Mesothelial cell of epicardium (in vitro differentiated cells): ENCODE results near the gene LURAP1L. TPM values are rescaled to one million over a fixed set of nuclear protein-coding genes. Genes with fewer than 3 reads are reported as not detected.

Experiments used
- DNase-seq, 2 experiments: peaks; one replicate each; pipeline ENCODE4 v3.0.0; 2021; ENCODE audit warnings: low spot score in 2 of 2; ENCODE audit not compliant: unreplicated experiment in 2 of 2
- H3K27ac Mint-ChIP-seq: 2 replicates; pipeline ENCODE4 v1.8.0; 2021; ENCODE audit warnings: mixed read lengths
- H3K27me3 Mint-ChIP-seq: 2 replicates; pipeline ENCODE4 v1.8.0; 2021; ENCODE audit warnings: low read depth, mixed read lengths
- H3K36me3 Mint-ChIP-seq: 2 replicates; pipeline ENCODE4 v1.8.0; 2021; ENCODE audit warnings: mixed read lengths
- H3K4me1 Mint-ChIP-seq: 2 replicates; pipeline ENCODE4 v1.8.0; 2021; ENCODE audit warnings: mixed read lengths
- H3K4me3 Mint-ChIP-seq: 2 replicates; pipeline ENCODE4 v1.8.0; 2021; ENCODE audit warnings: mild to moderate bottlenecking, moderate library complexity, mixed read lengths
- H3K9me3 Mint-ChIP-seq: 2 replicates; pipeline ENCODE4 v1.8.0; 2021; ENCODE audit warnings: mixed read lengths
- CTCF ChIP-seq: fragments of 200-600 bp; sonication (generic); IDR thresholded peaks from one replicate; pipeline ENCODE4 v1.5.0; 2021; ENCODE audit warnings: antibody characterized with exemption; ENCODE audit not compliant: unreplicated experiment
- total RNA-seq: library from RNA; stranded (reverse); gene quantifications from 3 replicates; pipeline ENCODE4 v1.2.1, GENCODE V29; 2021

LURAP1L gene
- total RNA-seq, 1 donor from 2014 or later, result 31.2 TPM

GRCh38 chr9:12801663-12802062 is 26.8 kb downstream of the LURAP1L start:
- H3K27me3 Mint-ChIP-seq, result no peaks in the 10 kb centered on the region
- TF ChIP-seq CTCF, result no peak
- H3K4me1 Mint-ChIP-seq, result peaks cover 7% of the 10 kb centered on the region
- no peak overlapping the region for H3K4me3 Mint-ChIP-seq
- no peaks in the 10 kb centered on the region for H3K9me3 Mint-ChIP-seq
- H3K27ac Mint-ChIP-seq, result no peak overlapping the region
- DNase-seq, result no peak
- H3K36me3 Mint-ChIP-seq, result peaks cover 13% of the 10 kb centered on the region

GRCh38 chr9:12802093-12802492 is 27.3 kb downstream of the LURAP1L start:
- Mint-ChIP-seq H3K27me3 (no peaks in the 10 kb centered on the region), H3K4me3 (no peak overlapping the region), H3K4me1 (peaks cover 3% of the 10 kb centered on the region), H3K36me3 (peaks cover 13% of the 10 kb centered on the region), H3K27ac (peak overlapping the region; percentile 55), H3K9me3 (no peaks in the 10 kb centered on the region)
- TF ChIP-seq CTCF, result no peak
- DNase-seq, result no peak

- TF ChIP-seq CTCF, result no peak
- peaks cover 14% of the 10 kb centered on the region for H3K9me3 Mint-ChIP-seq
- H3K4me1 Mint-ChIP-seq, result peaks cover 39% of the 10 kb centered on the region
- no peak overlapping the region for H3K4me3 Mint-ChIP-seq
- peak overlapping the region; percentile 40 for H3K27ac Mint-ChIP-seq
- no peaks in the 10 kb centered on the region for H3K27me3 Mint-ChIP-seq
- no peak for DNase-seq
- H3K36me3 Mint-ChIP-seq, result peaks cover 23% of the 10 kb centered on the region
Measured at GRCh38 chr9:12808569-12808968, 33.7 kb downstream of the LURAP1L start.

GRCh38 chr9:12809720-12810119 is 34.9 kb downstream of the LURAP1L start:
- TF ChIP-seq CTCF, result no peak
- Mint-ChIP-seq H3K9me3 (peaks cover 14% of the 10 kb centered on the region), H3K27me3 (no peaks in the 10 kb centered on the region), H3K36me3 (peaks cover 23% of the 10 kb centered on the region), H3K4me3 (no peak overlapping the region), H3K27ac (peak overlapping the region; percentile 40), H3K4me1 (peaks cover 48% of the 10 kb centered on the region)
- no peak for DNase-seq

GRCh38 chr9:12811935-12812334 is 37.1 kb downstream of the LURAP1L start:
- Mint-ChIP-seq H3K4me3 (no peak overlapping the region), H3K9me3 (peaks cover 14% of the 10 kb centered on the region), H3K27me3 (no peaks in the 10 kb centered on the region), H3K27ac (peak overlapping the region; percentile 92), H3K4me1 (peaks cover 66% of the 10 kb centered on the region), H3K36me3 (peaks cover 19% of the 10 kb centered on the region)
- no peak for TF ChIP-seq CTCF
- DNase-seq, result no peak

GRCh38 chr9:12812710-12813109 is 37.9 kb downstream of the LURAP1L start:
- peaks cover 73% of the 10 kb centered on the region for H3K4me1 Mint-ChIP-seq
- peaks cover 16% of the 10 kb centered on the region for H3K36me3 Mint-ChIP-seq
- H3K27me3 Mint-ChIP-seq, result no peaks in the 10 kb centered on the region
- DNase-seq, result no peak
- TF ChIP-seq CTCF, result no peak
- H3K27ac Mint-ChIP-seq, result peak overlapping the region; percentile 92
- peaks cover 12% of the 10 kb centered on the region for H3K9me3 Mint-ChIP-seq
- no peak overlapping the region for H3K4me3 Mint-ChIP-seq
